Measurements from ENCODE around the gene LHX6. TPM values are rescaled to one million over a fixed set of nuclear protein-coding genes. Genes with fewer than 3 reads are reported as not detected.

LHX6 gene
- total RNA-seq, 1 donor from 2014 or later = 4.5 TPM

DNA sequence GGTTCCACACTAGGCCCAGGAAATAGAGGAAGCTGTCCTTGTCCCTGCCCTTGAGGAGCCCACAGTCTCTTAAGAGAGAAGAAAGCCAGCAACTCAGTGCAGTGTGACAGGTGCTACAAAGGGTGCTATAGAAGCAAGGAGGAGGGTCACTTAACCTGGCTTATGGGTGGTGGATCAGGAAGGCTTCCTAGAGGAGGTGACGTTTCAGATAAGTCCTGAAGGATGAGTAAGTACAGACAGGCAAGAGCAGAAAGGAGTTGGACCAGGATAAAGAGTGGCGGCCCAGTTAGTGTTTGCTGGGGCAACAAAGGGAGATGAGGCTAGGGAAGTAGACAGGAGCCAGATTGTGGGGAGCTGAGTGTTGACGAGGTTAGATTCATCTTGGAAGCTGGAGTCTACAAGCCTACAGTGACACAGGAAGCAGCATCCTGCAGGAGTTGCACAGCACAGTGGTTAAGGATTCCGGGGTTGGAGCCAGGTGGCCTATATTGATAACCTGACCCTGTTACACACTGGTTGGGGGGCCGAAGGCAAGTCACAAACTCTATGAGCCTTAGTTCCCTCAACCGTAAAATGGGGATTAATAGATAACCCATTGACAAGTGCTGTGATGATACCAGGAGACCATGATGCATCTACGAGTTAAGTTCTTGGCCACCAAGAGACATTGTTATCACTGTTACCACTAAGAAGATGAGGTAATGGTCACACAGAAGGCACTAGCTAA lies 5.4 kb upstream of the LHX6 start:
- DNase-seq (ENCODE audit: low spot score) = no peak

- DNase-seq (ENCODE audit: low spot score) = no peak
Measured at GRCh38 chr9:122232796-122233306, 4.1 kb upstream of the LHX6 start.

DNA sequence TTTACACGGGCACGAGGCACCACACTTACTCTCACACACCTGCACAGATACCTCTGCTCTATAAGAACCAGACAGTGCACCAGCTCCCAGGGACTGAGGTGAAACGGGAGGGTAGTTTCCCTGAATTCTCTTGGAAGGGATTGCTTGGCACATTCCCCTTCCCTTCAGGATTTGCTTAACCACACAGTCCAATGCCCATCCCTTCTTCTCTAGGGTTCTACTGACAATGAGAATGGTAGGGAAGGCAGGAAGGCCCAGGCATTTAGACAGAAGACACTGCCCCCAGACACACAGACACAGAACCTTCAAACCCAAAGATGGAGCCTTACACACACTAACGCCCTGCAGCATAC lies 704 bp upstream of the LHX6 start:
- DNase-seq (ENCODE audit: low spot score) = no peak

DNA sequence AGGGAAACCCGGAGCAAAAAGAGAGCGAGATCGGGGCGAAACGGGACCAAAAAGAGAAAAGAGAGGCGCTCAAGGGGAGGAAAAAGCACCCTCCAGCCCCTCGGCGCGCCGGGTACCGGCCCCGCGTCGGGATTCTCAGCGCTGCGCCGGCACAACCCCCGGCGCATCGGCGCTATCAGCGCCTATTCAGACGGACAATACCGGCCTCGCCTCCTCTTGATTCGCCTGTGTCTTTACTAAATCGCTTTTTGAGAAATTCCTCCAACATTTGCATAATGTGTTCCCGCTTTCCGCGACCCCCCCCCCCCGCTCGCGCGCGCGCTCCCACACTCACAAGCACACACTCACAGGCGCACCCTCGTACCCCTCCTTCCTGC lies 578 bp downstream of the LHX6 start:
- DNase-seq (ENCODE audit: low spot score) = no peak

- no peak for DNase-seq (ENCODE audit: low spot score)
Measured at GRCh38 chr9:122227575-122227900, 1.2 kb downstream of the LHX6 start.

- DNase-seq (ENCODE audit: low spot score) = no peak
Measured at GRCh38 chr9:122226758-122227574, 1.8 kb downstream of the LHX6 start.

GRCh38 chr9:122226142-122226757 lies 2.5 kb downstream of the LHX6 start:
- no peak for DNase-seq (ENCODE audit: low spot score)

- no peak for DNase-seq (ENCODE audit: low spot score)
Measured at GRCh38 chr9:122225312-122226141, 3.2 kb downstream of the LHX6 start.

DNA sequence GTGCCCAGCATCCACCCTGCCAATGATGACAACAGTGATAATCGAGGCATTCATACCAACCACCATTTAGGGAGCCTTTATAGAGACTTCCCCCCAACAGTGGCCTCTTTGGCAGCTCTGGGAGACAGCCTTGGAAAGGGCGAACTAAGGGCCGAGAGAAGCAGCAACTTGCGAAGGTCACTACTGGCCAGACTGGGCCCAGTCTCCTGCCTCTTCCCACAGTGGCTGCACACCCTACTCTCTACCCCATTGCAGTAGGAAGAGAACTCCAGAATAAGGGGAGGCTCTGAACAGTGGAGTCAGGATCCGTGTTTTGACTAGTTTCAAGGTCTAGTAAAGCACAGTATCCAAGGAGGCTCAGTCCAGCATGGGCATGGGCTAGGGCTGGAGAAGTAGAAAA lies 5.3 kb downstream of the LHX6 start:
- no peak for DNase-seq (ENCODE audit: low spot score)

DNA sequence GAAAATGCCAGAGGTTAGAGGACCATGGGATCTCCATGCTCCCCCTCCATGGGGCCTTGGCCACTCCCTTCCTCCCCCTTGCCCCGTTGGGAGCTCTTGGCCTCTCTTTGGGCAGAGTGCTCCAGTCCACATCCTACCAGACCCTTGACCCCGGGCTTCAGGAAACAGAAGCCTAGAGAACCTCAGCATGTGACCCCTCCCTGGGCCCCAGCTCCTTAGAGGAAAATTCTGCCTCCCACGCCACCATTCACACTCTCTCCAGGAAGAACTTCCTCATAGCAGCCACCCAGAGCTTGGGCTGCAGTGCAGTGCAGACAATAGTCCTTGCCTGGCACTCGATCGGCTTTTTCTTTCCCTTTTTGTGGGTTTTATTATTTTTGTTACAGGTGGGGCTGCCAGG lies 6.0 kb downstream of the LHX6 start:
- no peak for DNase-seq (ENCODE audit: low spot score)

DNA sequence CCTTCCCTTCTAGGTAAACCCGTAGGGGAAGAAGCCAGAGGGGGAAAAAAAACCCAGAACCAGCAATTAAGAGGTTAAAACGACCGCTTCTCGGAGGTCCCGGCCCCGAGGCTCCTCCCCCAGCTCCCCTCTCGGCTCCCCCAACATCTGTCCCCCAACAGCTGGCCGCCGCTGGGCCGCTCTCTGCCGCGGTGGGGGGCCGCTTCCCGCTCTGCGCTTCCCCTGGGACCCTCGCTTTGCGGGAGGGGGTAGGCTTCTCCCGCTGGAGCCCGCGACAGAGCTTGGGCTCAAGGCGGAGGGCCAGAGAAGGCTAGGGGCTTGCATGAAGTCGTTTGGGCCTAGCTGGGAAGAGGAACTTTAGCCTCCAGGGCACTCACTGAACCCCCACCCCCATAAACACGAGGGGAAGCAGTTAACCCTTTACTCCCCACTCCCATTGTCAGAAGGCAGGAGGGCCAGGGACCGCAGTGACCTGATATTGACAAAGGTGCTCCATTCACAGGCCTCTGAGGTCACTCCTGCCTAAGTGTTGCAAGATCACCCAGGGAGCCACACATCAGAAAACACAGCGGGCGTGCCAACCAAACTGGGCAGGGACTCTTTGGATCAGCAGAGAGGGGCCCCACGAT lies 7.5 kb downstream of the LHX6 start:
- no peak for DNase-seq (ENCODE audit: low spot score)

GRCh38 chr9:122220673-122221182 lies 8.0 kb downstream of the LHX6 start:
- DNase-seq (ENCODE audit: low spot score) = no peak

DNA sequence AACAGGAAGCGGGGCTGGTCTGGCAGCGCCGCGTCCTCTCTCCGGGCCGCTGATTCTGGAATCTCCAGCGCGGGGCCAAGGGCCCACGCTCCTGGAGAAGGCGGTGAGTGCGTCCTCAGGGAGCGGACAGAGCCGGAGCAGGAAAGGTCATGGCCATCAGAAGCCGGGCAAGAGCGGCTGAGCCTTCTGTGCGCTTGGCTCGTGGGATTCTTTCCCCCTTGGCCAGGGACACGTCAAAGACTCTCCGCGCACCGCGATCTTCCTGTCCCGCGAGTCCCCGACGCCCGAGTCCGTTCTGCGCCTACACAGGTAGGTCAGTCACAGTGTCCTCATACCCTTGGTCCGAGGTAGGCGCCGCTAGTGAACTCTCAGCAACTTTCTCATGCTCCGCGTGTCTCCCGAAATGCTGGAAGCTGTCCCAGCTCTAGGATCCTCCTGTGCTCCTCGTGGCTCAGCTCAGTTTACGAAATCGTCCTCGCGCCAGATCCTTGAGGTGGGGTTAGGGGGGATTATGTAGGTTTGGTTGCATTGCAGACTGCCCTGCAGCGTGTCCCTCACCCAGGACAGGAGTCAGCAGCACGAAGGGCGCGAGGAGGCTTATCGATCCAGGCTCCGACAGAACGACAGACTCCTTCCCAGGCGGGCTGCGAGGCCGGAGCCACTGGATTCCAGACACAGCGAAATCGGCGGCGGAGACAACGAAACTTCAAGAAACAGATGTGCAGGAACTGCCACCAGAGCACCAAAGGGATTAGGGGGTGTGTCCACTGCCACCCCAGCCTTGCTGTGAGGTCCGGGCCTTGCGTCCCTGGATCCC lies 8.7 kb downstream of the LHX6 start:
- DNase-seq (ENCODE audit: low spot score) = no peak

GRCh38 chr9:122218935-122219855 lies 9.6 kb downstream of the LHX6 start:
- DNase-seq (ENCODE audit: low spot score) = no peak

DNA sequence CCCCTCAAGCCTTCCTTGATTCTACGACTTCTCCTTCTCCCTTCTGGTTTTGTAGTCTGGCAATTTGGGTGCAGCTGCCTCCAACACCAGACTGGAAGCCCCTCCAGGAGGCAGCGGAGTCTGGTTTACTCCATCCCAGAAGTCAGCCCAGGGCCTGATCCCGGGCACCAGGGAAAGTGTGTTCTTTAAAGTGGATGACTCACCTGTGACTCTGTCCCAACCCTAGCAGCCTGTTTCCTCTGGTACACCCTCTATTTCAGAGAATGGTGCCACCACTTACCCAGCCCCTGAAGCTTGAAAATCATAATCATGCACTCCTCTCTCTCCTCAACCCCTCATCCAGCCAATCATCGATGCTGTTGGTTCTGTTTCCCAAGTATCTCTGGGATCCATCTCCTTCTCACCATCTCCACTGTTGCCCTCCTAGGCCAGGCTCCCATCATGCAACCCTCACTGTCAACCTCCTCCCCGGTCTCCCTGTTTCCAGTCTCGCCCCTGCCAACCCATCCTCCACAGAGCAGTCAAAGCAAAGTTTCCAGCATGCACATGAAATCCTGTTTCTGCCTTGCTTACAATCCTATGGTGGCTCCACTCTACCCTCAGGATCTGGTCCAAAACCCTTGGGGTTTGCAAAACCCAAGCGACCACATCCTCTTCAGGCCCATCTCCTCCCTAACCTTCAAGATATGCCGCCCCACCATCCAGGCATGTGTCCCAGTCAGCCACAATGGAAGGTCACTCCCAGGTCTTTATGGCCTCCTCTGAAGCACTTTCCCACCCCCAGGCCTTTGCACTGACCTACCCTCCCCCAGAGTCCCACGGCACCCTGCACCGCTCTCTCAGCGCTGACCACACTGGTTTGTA lies 10.5 kb downstream of the LHX6 start:
- no peak for DNase-seq (ENCODE audit: low spot score)

DNA sequence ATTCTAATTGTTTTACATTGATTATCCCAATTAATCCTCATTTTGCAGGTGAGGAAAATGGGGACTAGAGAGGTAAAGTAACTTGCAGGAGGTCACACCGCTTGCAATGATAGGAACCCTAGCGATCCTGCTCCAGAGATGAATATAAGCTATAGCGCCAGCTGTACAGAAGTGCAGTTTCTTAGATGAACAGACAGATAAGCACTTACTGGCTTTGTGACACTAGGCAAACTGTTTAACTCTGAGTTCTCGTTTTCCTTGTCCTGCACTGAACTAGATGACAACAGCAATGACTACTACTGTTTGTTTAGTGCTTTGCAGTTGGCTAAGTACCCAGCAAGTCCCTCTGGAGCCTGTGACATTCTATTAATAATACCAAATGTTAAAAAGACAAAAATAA lies 11.1 kb downstream of the LHX6 start:
- no peak for DNase-seq (ENCODE audit: low spot score)

GRCh38 chr9:122216798-122217418 lies 11.8 kb downstream of the LHX6 start:
- DNase-seq (ENCODE audit: low spot score) = no peak
